GM18499 (cell line): ENCODE results near the gene AP1M1.

ENCODE experiments used
- ATAC-seq: cut with Tn5 transposase; IDR thresholded peaks from one replicate; pipeline ENCODE4 v1.9.1; 2021; ENCODE audit warnings: moderate number of reproducible peaks; ENCODE audit not compliant: insufficient read depth, unreplicated experiment

The AP1M1 gene

GRCh38 chr19:16227837-16228636 is 30.3 kb downstream of the AP1M1 start:
- no peak for ATAC-seq

GRCh38 chr19:16228637-16229321 is 31.1 kb downstream of the AP1M1 start:
- ATAC-seq: no peak

DNA sequence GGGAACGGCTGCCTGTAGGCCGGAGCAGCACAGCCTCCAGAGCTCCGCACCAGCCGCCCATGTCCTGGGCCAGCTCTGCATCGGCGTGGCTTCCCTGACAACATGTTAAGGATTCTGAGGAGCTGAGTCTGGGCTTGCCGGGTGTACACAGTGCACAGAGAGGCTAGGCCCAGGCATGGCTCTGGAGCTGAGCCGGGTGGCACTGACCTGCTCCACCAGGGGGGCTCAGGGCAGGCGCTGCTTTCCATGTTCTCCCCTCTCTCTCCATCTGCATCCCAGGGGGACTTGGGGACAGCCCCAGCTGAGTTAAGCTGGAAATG is 31.6 kb downstream of the AP1M1 start:
- ATAC-seq: no peak

DNA sequence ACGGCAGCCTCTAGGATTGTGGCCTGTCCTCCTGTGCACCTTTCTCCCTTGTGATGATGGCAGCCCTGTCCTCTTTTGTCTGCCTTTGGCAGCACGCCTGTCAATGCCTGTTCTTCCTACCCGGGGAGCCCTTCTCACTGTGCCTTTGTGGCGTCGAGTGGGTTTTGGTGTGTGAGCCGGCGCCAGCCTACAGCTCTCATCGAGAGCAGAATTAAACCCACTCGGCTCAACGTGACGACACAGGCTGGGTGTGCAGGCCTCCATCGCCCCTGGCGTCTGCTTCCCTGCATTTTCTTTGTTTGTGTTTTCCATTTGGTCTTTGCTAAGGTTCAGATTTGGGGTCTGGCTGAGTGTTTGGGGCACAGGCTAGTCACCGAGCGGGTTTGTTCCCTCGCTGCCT is 34.4 kb downstream of the AP1M1 start:
- no peak for ATAC-seq

DNA sequence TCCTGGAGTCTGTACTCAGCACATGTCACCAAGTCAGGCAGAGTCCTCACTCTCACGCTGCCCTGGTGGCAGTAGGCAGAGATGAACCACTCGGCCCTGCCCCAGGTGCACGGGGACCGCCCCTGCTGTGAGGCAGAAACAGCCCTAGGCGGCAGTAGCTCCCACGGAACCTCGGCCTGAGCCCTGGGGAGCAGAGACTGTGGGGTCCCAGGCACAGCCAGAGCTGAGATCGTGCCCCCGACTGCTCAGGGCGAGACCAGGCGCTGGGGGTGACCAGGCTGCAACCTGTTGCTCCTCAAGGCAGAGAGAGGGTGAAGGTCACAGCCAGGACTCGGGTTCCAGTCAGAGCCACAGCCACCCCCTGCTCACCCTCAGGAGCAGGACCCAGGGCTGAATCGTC is 34.9 kb downstream of the AP1M1 start:
- no peak for ATAC-seq

DNA sequence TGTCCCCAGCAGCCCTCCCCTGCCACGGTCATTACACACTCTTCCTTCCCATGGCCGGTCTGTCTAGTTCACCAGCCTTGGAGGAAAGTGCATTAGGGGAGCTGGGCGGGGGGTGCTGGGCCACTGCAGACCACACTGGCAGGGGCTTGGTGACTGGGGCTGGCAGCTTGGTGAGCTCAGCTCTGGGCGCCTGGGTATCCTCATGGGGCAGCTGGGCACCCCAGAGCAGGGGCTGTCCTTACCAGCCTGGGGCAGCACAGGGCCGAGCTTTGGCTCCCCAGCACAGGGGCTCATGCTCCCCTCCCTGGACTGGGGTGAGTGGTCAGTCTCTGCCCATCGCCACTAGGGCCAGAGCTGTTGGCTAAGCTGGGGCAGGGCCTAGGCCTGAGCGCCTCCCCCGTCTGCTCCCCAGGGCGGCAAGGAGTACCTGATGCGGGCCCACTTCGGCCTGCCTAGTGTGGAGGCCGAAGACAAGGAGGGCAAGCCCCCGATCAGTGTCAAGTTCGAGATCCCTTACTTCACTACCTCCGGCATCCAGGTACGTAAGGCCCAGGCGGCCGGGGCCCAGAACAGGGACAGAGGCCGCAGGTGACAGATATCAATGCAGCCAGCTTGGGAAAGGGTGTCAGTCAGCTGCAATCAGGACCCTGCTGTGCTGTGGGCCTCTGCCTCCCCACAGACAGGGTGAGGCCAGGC is 35.5 kb downstream of the AP1M1 start:
- ATAC-seq: no peak

DNA sequence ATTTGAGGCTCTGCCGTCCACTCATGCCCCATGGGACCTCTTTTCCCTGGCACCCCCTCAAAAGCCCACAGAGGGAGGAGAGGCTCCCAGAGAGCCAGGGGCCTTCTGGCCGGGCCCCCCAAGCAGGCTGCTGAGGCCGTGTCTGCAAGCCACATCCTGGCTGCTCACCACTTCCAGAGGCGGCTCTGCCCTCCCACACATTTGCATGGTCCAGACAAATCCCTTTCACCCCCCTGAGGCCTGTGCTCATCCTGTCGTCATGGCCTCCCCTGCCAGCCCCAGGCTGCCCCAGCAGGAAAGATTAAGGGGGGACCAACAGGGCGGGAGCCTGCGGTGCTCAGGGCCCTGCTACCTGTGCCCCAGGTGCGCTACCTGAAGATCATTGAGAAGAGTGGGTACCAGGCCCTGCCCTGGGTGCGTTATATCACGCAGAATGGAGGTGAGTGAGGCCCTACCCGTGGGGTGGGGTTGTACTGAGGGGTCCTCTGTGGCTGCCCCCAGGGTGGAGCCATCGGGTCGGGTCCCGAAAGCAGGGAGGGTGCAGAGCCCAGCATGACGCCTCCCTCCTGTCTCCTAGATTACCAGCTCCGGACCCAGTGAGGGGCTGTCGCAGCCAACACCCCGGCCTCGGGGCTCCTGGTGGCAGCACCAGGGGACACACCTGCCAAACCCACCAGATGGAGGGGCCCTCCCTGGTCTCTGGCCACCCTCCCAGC is 36.3 kb downstream of the AP1M1 start:
- ATAC-seq: no peak

DNA sequence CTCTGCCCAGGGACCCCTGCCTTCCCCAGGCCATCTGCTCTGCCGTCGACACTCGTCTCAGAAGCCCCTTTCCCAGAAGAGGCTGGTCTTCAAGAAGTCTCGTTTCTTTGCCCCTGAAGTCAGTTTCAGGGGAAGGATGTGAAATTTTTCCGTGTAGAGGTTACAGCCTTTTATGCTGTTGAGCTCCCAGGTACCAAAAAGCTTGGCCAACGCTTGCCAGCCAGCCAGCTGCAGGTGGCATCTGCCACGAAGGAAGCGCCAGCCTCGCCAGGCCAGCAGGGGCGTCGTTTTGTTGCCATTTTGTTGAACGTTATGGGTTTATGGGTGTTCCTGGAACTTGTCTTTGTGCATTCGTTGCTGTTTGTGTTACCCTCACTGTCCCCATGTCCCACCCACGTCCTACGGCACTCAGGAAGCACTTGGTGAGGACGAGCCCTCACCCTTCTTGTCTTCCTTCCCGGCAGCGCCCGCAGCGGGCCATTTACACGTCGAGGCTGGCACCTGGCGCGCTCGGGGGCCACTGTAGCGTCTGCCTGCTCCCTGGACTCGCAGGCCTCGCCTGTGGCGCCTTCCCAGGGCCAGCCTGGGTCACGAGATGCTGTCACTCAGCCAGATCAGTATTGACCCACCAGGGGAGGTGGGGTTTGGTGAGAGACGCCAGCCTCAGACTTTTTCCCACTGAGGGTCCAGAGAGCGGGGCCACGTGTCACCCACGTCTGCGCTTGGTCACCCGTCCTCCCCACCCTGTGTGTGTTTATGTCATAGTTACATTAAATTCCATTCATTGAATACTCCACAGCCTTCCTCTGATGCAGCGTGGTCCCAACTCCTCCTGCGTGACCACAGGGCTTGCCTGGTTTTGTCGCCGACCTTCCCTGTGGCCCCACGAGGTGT is 37.1 kb downstream of the AP1M1 start:
- ATAC-seq: no peak

GRCh38 chr19:16235811-16236652 is 38.3 kb downstream of the AP1M1 start:
- no peak for ATAC-seq

- ATAC-seq: no peak
Measured at GRCh38 chr19:16244091-16244490, 46.4 kb downstream of the AP1M1 start.

GRCh38 chr19:16247353-16248182 is 49.9 kb downstream of the AP1M1 start:
- ATAC-seq: no peak

DNA sequence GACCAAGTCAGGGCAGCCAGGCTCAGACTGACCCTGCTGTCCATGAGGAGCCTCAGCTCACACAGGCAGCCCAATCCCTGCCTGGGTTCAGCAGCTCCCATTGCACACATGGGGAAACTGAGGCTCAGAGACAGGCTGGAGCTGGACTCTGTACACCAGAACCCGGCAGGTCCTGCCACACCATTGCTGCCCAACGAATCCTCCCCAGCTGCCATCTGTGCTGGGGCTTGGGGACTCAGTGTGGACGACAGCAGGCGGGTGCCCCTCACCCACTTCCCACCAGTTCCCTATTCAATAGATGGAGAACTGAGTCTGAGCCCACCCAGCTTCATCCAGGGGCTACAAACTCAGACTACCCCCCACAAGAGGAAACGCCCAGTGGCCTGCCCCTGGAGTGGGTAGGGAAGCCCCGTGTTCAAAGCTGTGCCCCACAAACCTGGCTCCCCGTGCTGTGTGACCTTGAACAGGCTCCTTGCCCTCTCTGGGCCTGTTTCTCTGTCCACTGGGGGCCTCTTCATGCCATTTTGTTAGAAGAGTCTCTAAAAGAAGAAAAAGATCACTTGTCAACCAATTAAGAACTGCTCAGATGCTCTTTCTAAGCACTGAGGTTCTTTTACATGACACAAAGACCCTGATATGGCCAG is 50.8 kb downstream of the AP1M1 start:
- no peak for ATAC-seq

- no peak for ATAC-seq
Measured at GRCh38 chr19:16249826-16250404, 52.2 kb downstream of the AP1M1 start.

GRCh38 chr19:16252459-16253205 is 54.9 kb downstream of the AP1M1 start:
- no peak for ATAC-seq

- no peak for ATAC-seq
Measured at GRCh38 chr19:16254851-16255408, 57.2 kb downstream of the AP1M1 start.

GRCh38 chr19:16257509-16258002 is 59.8 kb downstream of the AP1M1 start:
- no peak for ATAC-seq
